Smooth muscle cell of the coronary artery (primary cell): ENCODE results near the gene KDM5A. TPM values are rescaled to one million over a fixed set of nuclear protein-coding genes. Genes with fewer than 3 reads are reported as not detected.

Experiments
- total RNA-seq: library from RNA; depleted of rRNA; stranded (reverse); fragments of >200 nt; gene quantifications from 2 replicates; pipeline ENCODE4 v1.2.3, GENCODE V29; 2014; ENCODE audit warnings: low replicate concordance

The KDM5A gene
- 41.1 and 49.3 TPM in 2 replicates for total RNA-seq

DNA sequence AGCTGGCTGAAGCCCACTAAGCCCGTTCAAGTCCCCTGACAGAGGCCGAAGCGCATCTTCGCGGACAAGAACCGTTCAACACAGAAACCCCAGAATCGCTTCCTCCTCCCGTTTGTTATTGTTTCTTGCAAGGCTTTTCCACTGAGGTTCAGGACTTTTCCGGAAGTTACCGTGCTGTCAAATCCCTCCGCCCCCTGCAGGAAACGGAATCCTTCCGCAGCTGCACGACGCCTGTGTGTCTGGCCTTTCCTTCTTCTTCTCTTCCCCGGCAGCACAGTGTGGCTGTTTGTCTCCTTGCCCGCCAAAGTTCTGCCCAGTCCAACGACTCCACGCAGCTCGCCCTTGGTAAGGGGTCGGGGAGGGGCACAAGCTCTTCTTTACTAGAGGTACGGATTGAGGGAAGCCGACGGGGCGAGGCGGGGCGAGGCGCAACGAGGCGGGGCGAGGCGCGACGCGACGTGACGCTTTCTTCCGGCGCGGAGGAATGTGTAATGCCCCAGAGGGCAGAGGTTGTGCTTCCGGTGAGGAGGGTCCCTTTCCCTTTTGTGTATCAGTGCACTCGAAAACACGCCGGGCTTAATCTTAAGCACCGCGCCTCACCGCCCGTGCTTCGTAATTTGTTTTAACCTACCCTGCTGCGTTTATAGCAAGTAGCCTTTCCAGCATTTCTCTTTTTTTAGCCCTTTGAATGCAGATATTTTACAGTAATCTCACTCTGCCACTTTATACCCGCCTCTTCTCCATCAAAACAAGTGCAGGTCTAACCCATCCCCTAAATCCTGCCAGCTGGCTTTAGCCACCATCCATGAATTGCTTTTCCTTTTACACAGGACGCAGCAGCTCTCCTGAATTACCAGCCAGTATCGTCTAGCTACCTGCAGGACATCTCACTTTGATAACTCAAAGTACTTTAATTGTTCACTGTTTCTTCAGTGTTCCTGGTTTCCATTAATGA is at the start of gene KDM5A:
Gene KDM5A (minus strand): TSS at position 179 of the 955 bp plus-strand sequence. CDS start 229 bp downstream, outside the sequence.

GRCh38 chr12:401235-402028 is 12.3 kb upstream of the KDM5A start, which contains the start of gene CCDC77:
Gene CCDC77 (plus strand): TSS chr12:401644. CDS start chr12:409384, 7,740 bp downstream.

GRCh38 chr12:262817-263216 is 126.3 kb downstream of the KDM5A start, which contains the start of gene SLC6A13:
Gene SLC6A13 (minus strand): TSS chr12:262836. CDS start chr12:260052, 2,784 bp downstream.

Other genes with a start within 250 kb of the KDM5A start
- gene SLC6A12, start 175.2 kb downstream of the KDM5A start, total RNA-seq, result 0.15 TPM in 1 of 2 replicates, not detected in the other
- 0.12 and 0.38 TPM in 2 replicates for gene SLC6A13, start 126.5 kb downstream of the KDM5A start, total RNA-seq
- gene CCDC77, start 12.3 kb upstream of the KDM5A start, total RNA-seq, result 3.5 and 4.2 TPM in 2 replicates
- gene B4GALNT3, start 70.6 kb upstream of the KDM5A start, total RNA-seq, result 0.23 TPM in 2 replicates